ENCODE results near the gene ITPA.

GRCh38 chr20:3210346-3210745, 1.0 kb downstream of the ITPA start:
- no peak for TF ChIP-seq CTCF (IDR thresholded peaks at IDR 0.05)
- TF ChIP-seq POLR2A (IDR thresholded peaks at IDR 0.05): no peak
- no peak for TF ChIP-seq EP300 (IDR thresholded peaks at IDR 0.05)

All from ovary (tissue), 3 donors.